Measurements from ENCODE around the gene IRAK2.
"Not testable (repeated sequence)": the region's sequence is repeated elsewhere in the genome, so short reads cannot be mapped to it uniquely, and the experiment has no call there.

IRAK2 gene

DNA sequence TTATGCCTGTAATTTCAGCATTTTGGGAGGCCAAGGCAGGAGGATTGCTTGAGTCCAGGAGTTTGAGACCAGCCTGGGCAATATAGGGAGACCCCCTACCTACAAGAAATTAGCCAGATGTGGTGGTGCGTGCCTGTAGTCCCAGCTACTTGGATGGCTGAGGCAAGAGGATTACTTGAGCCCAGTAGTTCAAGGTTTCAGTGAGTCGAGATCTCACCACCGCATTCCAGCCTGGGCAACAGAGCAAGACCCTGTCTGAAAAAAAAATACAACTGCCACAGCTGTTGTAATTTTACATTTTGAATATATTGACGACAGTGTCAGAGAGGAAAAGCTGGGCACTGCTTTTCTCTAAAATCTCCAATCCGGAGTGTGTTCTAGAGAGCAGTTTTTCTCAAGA, 104.7 kb downstream of the IRAK2 start:
- no peak overlapping the region for H2BK15ac ChIP-seq (ENCODE audit: low read depth, poor library complexity, severe bottlenecking)
- H3K14ac ChIP-seq (ENCODE audit: low read length in 2 of 2) = no peak overlapping the region
- H3K79me1 ChIP-seq (replicated peaks; ENCODE audit: low read length, poor library complexity, severe bottlenecking) = peaks cover 20% of the 10 kb centered on the region
- H2AK5ac ChIP-seq (ENCODE audit: low read length, severe bottlenecking) = no peak overlapping the region
- no peak overlapping the region for H2BK120ac ChIP-seq (ENCODE audit: low read depth, low read length)
- peaks cover 31 to 61% of the 10 kb centered on the region in 2 experiments for H3K36me3 ChIP-seq (ENCODE audit: control insufficient read depth in 1 of 2, insufficient read depth in 2 of 2, low read depth in 1 of 2, low read length in 2 of 2)
- H2AFZ ChIP-seq (ENCODE audit: low read depth, low read length) = no peak overlapping the region
- no peak overlapping the region for H3K4me3 ChIP-seq (ENCODE audit: insufficient read depth in 1 of 2, low read depth in 1 of 2, low read length in 2 of 2)
- H3K4me1 ChIP-seq (ENCODE audit: control insufficient read depth, insufficient read depth, low read depth, low read length) = peaks cover 6% of the 10 kb centered on the region
- H3K27me3 ChIP-seq (ENCODE audit: control insufficient read depth in 1 of 2, insufficient read depth in 1 of 2, low read length in 2 of 2) = no peaks in the 10 kb centered on the region
- H3K4ac ChIP-seq (ENCODE audit: low read depth in 1 of 2, low read length in 2 of 2) = no peak overlapping the region
- H3K23ac ChIP-seq (ENCODE audit: low read length in 2 of 2) = no peak overlapping the region
- no peak overlapping the region for H3K18ac ChIP-seq (ENCODE audit: low read depth in 1 of 2, low read length in 2 of 2)
- no peak overlapping the region for H4K91ac ChIP-seq (ENCODE audit: low read length)
- H2BK5ac ChIP-seq (ENCODE audit: low read depth, low read length, poor library complexity, severe bottlenecking) = no peak overlapping the region
- H3K27ac ChIP-seq (ENCODE audit: low read length, poor library complexity, severe bottlenecking) = no peak overlapping the region
- no peak overlapping the region for H3K9ac ChIP-seq (ENCODE audit: low read length)
- H2BK12ac ChIP-seq (ENCODE audit: low read length in 2 of 2) = no peak overlapping the region
- no peaks in the 10 kb centered on the region for H3K9me3 ChIP-seq (ENCODE audit: control insufficient read depth, low read length)
- H4K8ac ChIP-seq (ENCODE audit: low read length) = no peak overlapping the region
- H3K4me2 ChIP-seq (ENCODE audit: low read length, poor library complexity, severe bottlenecking) = no peak overlapping the region
- DNase-seq = no peak
- WGBS = 91% methylated on average over 3 of the region's 5 CpGs

DNA sequence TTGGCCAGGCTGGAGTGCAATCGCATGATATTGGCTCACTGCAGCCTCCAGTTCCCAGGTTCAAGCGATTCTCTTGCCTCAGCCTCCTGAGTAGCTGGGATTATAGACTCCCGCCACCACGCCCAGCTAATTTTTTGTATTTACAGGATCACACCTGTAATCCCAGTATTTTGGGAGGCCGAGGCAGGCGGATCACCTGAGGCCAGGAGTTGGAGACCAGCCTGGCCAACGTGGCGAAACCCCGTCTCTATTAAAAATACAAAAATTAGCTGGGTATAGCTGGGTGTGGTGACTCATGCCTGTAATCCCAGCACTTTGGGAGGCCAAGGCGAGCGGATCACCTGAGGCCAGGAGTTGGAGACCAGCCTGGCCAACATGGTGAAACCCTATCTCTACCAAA, 107.8 kb downstream of the IRAK2 start:
- H3K27me3 ChIP-seq (ENCODE audit: control insufficient read depth in 1 of 2, insufficient read depth in 1 of 2, low read length in 2 of 2); H4K91ac ChIP-seq (ENCODE audit: low read length); H3K4me1 ChIP-seq (ENCODE audit: control insufficient read depth, insufficient read depth, low read depth, low read length); H3K4ac ChIP-seq (ENCODE audit: low read depth in 1 of 2, low read length in 2 of 2); H3K27ac ChIP-seq (ENCODE audit: low read length, poor library complexity, severe bottlenecking); H3K9ac ChIP-seq (ENCODE audit: low read length); H2AFZ ChIP-seq (ENCODE audit: low read depth, low read length); H2BK5ac ChIP-seq (ENCODE audit: low read depth, low read length, poor library complexity, severe bottlenecking); H3K23ac ChIP-seq (ENCODE audit: low read length in 2 of 2); H2BK120ac ChIP-seq (ENCODE audit: low read depth, low read length); H4K8ac ChIP-seq (ENCODE audit: low read length); H3K14ac ChIP-seq (ENCODE audit: low read length in 2 of 2); H2BK15ac ChIP-seq (ENCODE audit: low read depth, poor library complexity, severe bottlenecking); H3K18ac ChIP-seq (ENCODE audit: low read depth in 1 of 2, low read length in 2 of 2); H3K9me3 ChIP-seq (ENCODE audit: control insufficient read depth, low read length); H2BK12ac ChIP-seq (ENCODE audit: low read length in 2 of 2); H3K4me2 ChIP-seq (ENCODE audit: low read length, poor library complexity, severe bottlenecking); DNase-seq; H2AK5ac ChIP-seq (ENCODE audit: low read length, severe bottlenecking); H3K4me3 ChIP-seq (ENCODE audit: insufficient read depth in 1 of 2, low read depth in 1 of 2, low read length in 2 of 2): not testable (repeated sequence)
- Histone ChIP-seq H3K79me1 (replicated peaks; ENCODE audit: low read length, poor library complexity, severe bottlenecking) (peaks cover 35% of the 10 kb centered on the region), H3K36me3 (ENCODE audit: control insufficient read depth in 1 of 2, insufficient read depth in 2 of 2, low read depth in 1 of 2, low read length in 2 of 2) (peaks cover 48 to 59% of the 10 kb centered on the region in 2 experiments)
- 97% methylated on average over 9 of the region's 11 CpGs for WGBS

DNA sequence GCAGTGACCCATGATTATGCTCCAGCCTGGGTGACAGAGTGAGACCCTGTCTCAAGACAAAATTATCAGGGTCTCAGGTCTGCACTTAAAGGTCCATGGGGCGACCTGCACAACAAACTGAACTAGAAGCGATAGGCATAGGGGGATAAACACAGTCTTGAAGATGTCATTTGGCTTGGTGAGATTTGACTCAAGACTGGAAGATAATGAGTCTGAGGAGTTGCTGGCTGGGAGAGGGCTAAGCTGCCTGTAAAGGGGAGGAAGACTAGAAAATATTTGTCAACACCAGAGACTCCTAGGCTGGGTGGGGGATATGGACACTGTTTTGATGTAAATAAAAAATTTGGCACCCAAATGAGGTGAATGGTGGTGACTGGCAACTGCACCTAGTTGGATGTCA, 108.3 kb downstream of the IRAK2 start:
- H4K91ac ChIP-seq (ENCODE audit: low read length) = no peak overlapping the region
- no peak overlapping the region for H3K9ac ChIP-seq (ENCODE audit: low read length)
- H3K14ac ChIP-seq (ENCODE audit: low read length in 2 of 2) = no peak overlapping the region
- H3K9me3 ChIP-seq (ENCODE audit: control insufficient read depth, low read length) = no peaks in the 10 kb centered on the region
- H2AK5ac ChIP-seq (ENCODE audit: low read length, severe bottlenecking) = peak overlapping the region; percentile 53
- no peak overlapping the region for H3K18ac ChIP-seq (ENCODE audit: low read depth in 1 of 2, low read length in 2 of 2)
- peaks cover 5% of the 10 kb centered on the region for H3K4me1 ChIP-seq (ENCODE audit: control insufficient read depth, insufficient read depth, low read depth, low read length)
- H3K79me1 ChIP-seq (replicated peaks; ENCODE audit: low read length, poor library complexity, severe bottlenecking) = peaks cover 39% of the 10 kb centered on the region
- no peak overlapping the region for H3K23ac ChIP-seq (ENCODE audit: low read length in 2 of 2)
- no peak overlapping the region for H2BK12ac ChIP-seq (ENCODE audit: low read length in 2 of 2)
- no peak overlapping the region for H2BK15ac ChIP-seq (ENCODE audit: low read depth, poor library complexity, severe bottlenecking)
- H4K8ac ChIP-seq (ENCODE audit: low read length) = no peak overlapping the region
- H2AFZ ChIP-seq (ENCODE audit: low read depth, low read length) = no peak overlapping the region
- H3K27me3 ChIP-seq (ENCODE audit: control insufficient read depth in 1 of 2, insufficient read depth in 1 of 2, low read length in 2 of 2) = no peaks in the 10 kb centered on the region
- no peak overlapping the region for H3K4me3 ChIP-seq (ENCODE audit: insufficient read depth in 1 of 2, low read depth in 1 of 2, low read length in 2 of 2)
- H2BK120ac ChIP-seq (ENCODE audit: low read depth, low read length) = no peak overlapping the region
- no peak overlapping the region for H3K27ac ChIP-seq (ENCODE audit: low read length, poor library complexity, severe bottlenecking)
- H3K4ac ChIP-seq (ENCODE audit: low read depth in 1 of 2, low read length in 2 of 2) = no peak overlapping the region
- peaks cover 51 to 60% of the 10 kb centered on the region in 2 experiments for H3K36me3 ChIP-seq (ENCODE audit: control insufficient read depth in 1 of 2, insufficient read depth in 2 of 2, low read depth in 1 of 2, low read length in 2 of 2)
- 98% methylated on average over 2 of the region's 2 CpGs for whole genome bisulfite sequencing
- no peak overlapping the region for H3K4me2 ChIP-seq (ENCODE audit: low read length, poor library complexity, severe bottlenecking)
- no peak for DNase-seq
- H2BK5ac ChIP-seq (ENCODE audit: low read depth, low read length, poor library complexity, severe bottlenecking) = no peak overlapping the region

DNA sequence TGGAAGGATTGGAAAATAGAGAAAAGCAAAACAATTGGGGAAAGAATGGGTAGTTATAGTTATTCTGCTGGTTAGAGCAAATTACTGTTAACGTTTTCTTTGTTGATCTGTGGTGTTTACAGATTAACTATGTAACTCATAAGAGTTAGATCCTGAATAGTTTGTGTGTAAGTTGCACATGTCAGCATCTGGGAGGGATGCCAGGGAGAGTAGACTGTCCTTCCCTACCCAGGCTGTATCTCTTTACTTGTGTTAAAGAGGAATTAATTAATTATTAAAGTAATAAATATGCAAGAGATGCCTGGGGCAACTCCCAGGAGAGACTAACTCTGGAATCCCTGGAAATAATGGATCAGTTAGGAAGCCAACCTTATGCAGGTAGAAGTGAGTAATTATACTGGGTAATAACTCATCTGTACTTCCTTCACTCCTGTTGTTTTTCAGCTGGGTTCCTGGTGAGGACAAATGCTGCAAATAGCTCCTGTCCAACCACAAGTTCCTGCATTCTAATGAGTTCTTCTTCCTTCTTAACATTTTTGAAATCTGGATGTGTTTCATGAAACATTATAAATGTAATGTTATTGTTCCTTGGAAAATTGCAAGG, 109.1 kb downstream of the IRAK2 start:
- peak; percentile 9 for DNase-seq
- Histone ChIP-seq H3K23ac (ENCODE audit: low read length in 2 of 2) (no peak overlapping the region), H3K79me1 (replicated peaks; ENCODE audit: low read length, poor library complexity, severe bottlenecking) (peaks cover 45% of the 10 kb centered on the region), H3K36me3 (ENCODE audit: control insufficient read depth in 1 of 2, insufficient read depth in 2 of 2, low read depth in 1 of 2, low read length in 2 of 2) (peaks cover 59 to 67% of the 10 kb centered on the region in 2 experiments), H4K91ac (ENCODE audit: low read length) (no peak overlapping the region), H3K27ac (ENCODE audit: low read length, poor library complexity, severe bottlenecking) (peak overlapping the region; percentile 19), H3K4me3 (ENCODE audit: insufficient read depth in 1 of 2, low read depth in 1 of 2, low read length in 2 of 2) (no peak overlapping the region), H3K4ac (ENCODE audit: low read depth in 1 of 2, low read length in 2 of 2) (no peak overlapping the region), H2BK5ac (ENCODE audit: low read depth, low read length, poor library complexity, severe bottlenecking) (no peak overlapping the region), H3K4me1 (ENCODE audit: control insufficient read depth, insufficient read depth, low read depth, low read length) (peaks cover 5% of the 10 kb centered on the region), H3K9me3 (ENCODE audit: control insufficient read depth, low read length) (no peaks in the 10 kb centered on the region), H2BK15ac (ENCODE audit: low read depth, poor library complexity, severe bottlenecking) (no peak overlapping the region), H2BK12ac (ENCODE audit: low read length in 2 of 2) (no peak overlapping the region), H3K14ac (ENCODE audit: low read length in 2 of 2) (no peak overlapping the region), H3K9ac (ENCODE audit: low read length) (no peak overlapping the region), H3K18ac (ENCODE audit: low read depth in 1 of 2, low read length in 2 of 2) (no peak overlapping the region), H3K27me3 (ENCODE audit: control insufficient read depth in 1 of 2, insufficient read depth in 1 of 2, low read length in 2 of 2) (no peaks in the 10 kb centered on the region), H3K4me2 (ENCODE audit: low read length, poor library complexity, severe bottlenecking) (no peak overlapping the region), H2AK5ac (ENCODE audit: low read length, severe bottlenecking) (no peak overlapping the region), H2AFZ (ENCODE audit: low read depth, low read length) (no peak overlapping the region), H2BK120ac (ENCODE audit: low read depth, low read length) (no peak overlapping the region), H4K8ac (ENCODE audit: low read length) (no peak overlapping the region)
- WGBS = 84% methylated on average over 1 of the region's 1 CpG

Measured in mesenchymal stem cell (in vitro differentiated cells and primary cell).